GM18508 (cell line): ENCODE measurements around the gene SMIM30.

Source experiments
- ATAC-seq: cut with Tn5 transposase; IDR thresholded peaks from one replicate; pipeline ENCODE4 v1.9.1; 2021; ENCODE audit warnings: moderate number of reproducible peaks; ENCODE audit not compliant: insufficient read depth, unreplicated experiment

SMIM30 gene

GRCh38 chr7:113113912-113114311 lies 4.4 kb downstream of the SMIM30 start:
- ATAC-seq = no peak

- no peak for ATAC-seq
Measured at GRCh38 chr7:113109718-113110117, 8.6 kb downstream of the SMIM30 start.

GRCh38 chr7:113100121-113100603 lies 18.2 kb downstream of the SMIM30 start:
- ATAC-seq = no peak

GRCh38 chr7:113099284-113099919 lies 19.0 kb downstream of the SMIM30 start:
- ATAC-seq = no peak

GRCh38 chr7:113094517-113095249 lies 23.7 kb downstream of the SMIM30 start:
- peak; percentile 60 for ATAC-seq

- no peak for ATAC-seq
Measured at GRCh38 chr7:113093561-113093960, 24.8 kb downstream of the SMIM30 start.

- ATAC-seq = no peak
Measured at GRCh38 chr7:113092762-113093161, 25.6 kb downstream of the SMIM30 start.

- ATAC-seq = peak; percentile 59
Measured at GRCh38 chr7:113087071-113087998, 31.0 kb downstream of the SMIM30 start.

GRCh38 chr7:113086431-113086888 lies 31.9 kb downstream of the SMIM30 start, which contains the start of gene GPR85:
GPR85 (minus strand) TSS chr7:113086827; CDS start chr7:113084721, 2,106 bp downstream.
- peak; percentile 38 for ATAC-seq

- ATAC-seq = peak; percentile 21
Measured at GRCh38 chr7:113085781-113086390, 32.5 kb downstream of the SMIM30 start.

GRCh38 chr7:113084496-113085172 lies 33.7 kb downstream of the SMIM30 start:
- no peak for ATAC-seq

- ATAC-seq = no peak
Measured at GRCh38 chr7:113083816-113084495, 34.4 kb downstream of the SMIM30 start.

- ATAC-seq = peak; percentile 49
Measured at GRCh38 chr7:113083132-113083815, 35.1 kb downstream of the SMIM30 start.

- no peak for ATAC-seq
Measured at GRCh38 chr7:113078331-113078730, 40.0 kb downstream of the SMIM30 start.

GRCh38 chr7:113076703-113077102 lies 41.7 kb downstream of the SMIM30 start:
- no peak for ATAC-seq

- ATAC-seq = no peak
Measured at GRCh38 chr7:113071465-113071864, 46.9 kb downstream of the SMIM30 start.
